WTC11 (cell line): ENCODE measurements around the gene PTPRN2. TPM values are rescaled to one million over a fixed set of nuclear protein-coding genes. Genes with fewer than 3 reads are reported as not detected.

Experiments used
- ATAC-seq: fragments of 200-7000 bp; cut with Tn5 transposase; 2 replicates; pipeline ENCODE4 v1.10.0; 2021; ENCODE audit warnings: mild to moderate bottlenecking, moderate library complexity
- CTCF ChIA-PET: fragments of 300-600 bp; sonication (Branson Sonifier 250); formaldehyde crosslinking; loops from one replicate; lab custom pipeline; 2021; ENCODE audit warnings: antibody characterized with exemption; lab: Charles Lee
- POLR2A ChIA-PET: fragments of 350-600 bp; sonication (Branson Sonifier 250); formaldehyde crosslinking; loops from one replicate; lab custom pipeline; 2021; ENCODE audit warnings: antibody characterized with exemption; lab: Charles Lee
- DNase-seq: peaks from one replicate; pipeline ENCODE4 v3.0.0; 2021; ENCODE audit warnings: low spot score
- H3K27ac Mint-ChIP-seq: 2 replicates; pipeline ENCODE4 v1.8.0; 2021; ENCODE audit warnings: mixed read lengths
- H3K27me3 Mint-ChIP-seq: 2 replicates; pipeline ENCODE4 v1.8.0; 2021; ENCODE audit warnings: low read depth, mild to moderate bottlenecking, moderate library complexity, mixed read lengths
- H3K36me3 Mint-ChIP-seq: 2 replicates; pipeline ENCODE4 v1.8.0; 2021; ENCODE audit warnings: mixed read lengths
- H3K4me1 Mint-ChIP-seq: 2 replicates; pipeline ENCODE4 v1.8.0; 2022; ENCODE audit warnings: mixed read lengths
- H3K4me3 Mint-ChIP-seq: 2 replicates; pipeline ENCODE4 v1.8.0; 2021; ENCODE audit warnings: mild to moderate bottlenecking, moderate library complexity, mixed read lengths
- H3K9me3 Mint-ChIP-seq: 2 replicates; pipeline ENCODE4 v1.8.0; 2021; ENCODE audit warnings: mixed read lengths
- ARID4B ChIP-seq: sonication (generic); formaldehyde crosslinking; IDR thresholded peaks from 2 replicates; pipeline ENCODE4 v1.8.0; 2023; ENCODE audit warnings: missing genetic modification reagents, mild to moderate bottlenecking, borderline replicate concordance
- ATF1 ChIP-seq: sonication (generic); formaldehyde crosslinking; IDR thresholded peaks from 2 replicates; pipeline ENCODE4 v1.8.1; 2023; ENCODE audit warnings: mild to moderate bottlenecking, moderate library complexity, missing genetic modification reagents
- CDX4 ChIP-seq: fragments of 250-450 bp; sonication (Bioruptor Pico); IDR thresholded peaks from 2 replicates; pipeline ENCODE4 v1.9.0; 2021; ENCODE audit warnings: moderate library complexity, mild to moderate bottlenecking, inconsistent platforms, borderline replicate concordance
- ELF4 ChIP-seq: sonication (generic); formaldehyde crosslinking; IDR thresholded peaks from 2 replicates; pipeline ENCODE4 v1.8.1; 2022; ENCODE audit warnings: low read depth, mild to moderate bottlenecking, moderate library complexity, missing genetic modification reagents
- ETV6 ChIP-seq: sonication (generic); formaldehyde crosslinking; IDR thresholded peaks from 2 replicates; pipeline ENCODE4 v1.8.1; 2022; ENCODE audit warnings: mild to moderate bottlenecking, missing genetic modification reagents
- KAT7 ChIP-seq: sonication (generic); formaldehyde crosslinking; IDR thresholded peaks from 2 replicates; pipeline ENCODE4 v1.8.1; 2023; ENCODE audit warnings: missing genetic modification reagents, mild to moderate bottlenecking, borderline replicate concordance
- NFE2L1 ChIP-seq: sonication (generic); formaldehyde crosslinking; IDR thresholded peaks from 2 replicates; pipeline ENCODE4 v1.8.1; 2023; ENCODE audit warnings: missing genetic modification reagents
- NR2C2 ChIP-seq: sonication (generic); formaldehyde crosslinking; IDR thresholded peaks from 2 replicates; pipeline ENCODE4 v1.8.0; 2022; ENCODE audit warnings: mild to moderate bottlenecking, missing genetic modification reagents
- SP1 ChIP-seq: sonication (generic); formaldehyde crosslinking; conservative IDR thresholded peaks from 2 replicates; pipeline ENCODE4 v1.8.1; 2022; ENCODE audit warnings: missing genetic modification reagents
- ZNF219 ChIP-seq: sonication (generic); formaldehyde crosslinking; IDR thresholded peaks from 2 replicates; pipeline ENCODE4 v1.8.0; 2023; ENCODE audit warnings: missing genetic modification reagents, mild to moderate bottlenecking, borderline replicate concordance
- ZNF263 ChIP-seq: sonication (generic); formaldehyde crosslinking; IDR thresholded peaks from 2 replicates; pipeline ENCODE4 v1.8.1; 2022; ENCODE audit warnings: low read depth, mild to moderate bottlenecking, moderate library complexity, missing genetic modification reagents
- ZNF416 ChIP-seq: fragments of 250-450 bp; sonication (Bioruptor Pico); IDR thresholded peaks from 2 replicates; pipeline ENCODE4 v1.9.0; 2021; ENCODE audit warnings: mild to moderate bottlenecking, inconsistent platforms
- ZNF512 ChIP-seq: sonication (generic); formaldehyde crosslinking; IDR thresholded peaks from 2 replicates; pipeline ENCODE4 v1.8.1; 2022; ENCODE audit warnings: missing genetic modification reagents, borderline replicate concordance
- ZNF671 ChIP-seq: fragments of 250-450 bp; sonication (Bioruptor Pico); IDR thresholded peaks from 2 replicates; pipeline ENCODE4 v1.8.0; 2021; ENCODE audit warnings: mild to moderate bottlenecking
- total RNA-seq: library from RNA; stranded (reverse); gene quantifications from 3 replicates; pipeline ENCODE4 v1.2.3, GENCODE V29; 2021
- TF ChIP-seq, protein P1 (sequence below): sonication (generic); formaldehyde crosslinking; IDR thresholded peaks from 2 replicates; pipeline ENCODE4 v1.8.0; 2022; ENCODE audit warnings: mild to moderate bottlenecking, missing genetic modification reagents
- TF ChIP-seq, protein P2 (sequence below): sonication (generic); formaldehyde crosslinking; IDR thresholded peaks from 2 replicates; pipeline ENCODE4 v1.8.1; 2022; ENCODE audit warnings: low read depth, missing genetic modification reagents, borderline replicate concordance
- TF ChIP-seq, protein P3 (sequence below): sonication (generic); formaldehyde crosslinking; IDR thresholded peaks from 2 replicates; pipeline ENCODE4 v1.8.1; 2023; ENCODE audit warnings: mild to moderate bottlenecking, missing genetic modification reagents
- TF ChIP-seq, protein P4 (sequence below): sonication (generic); formaldehyde crosslinking; IDR thresholded peaks from 2 replicates; pipeline ENCODE4 v1.8.1; 2023; ENCODE audit warnings: mild to moderate bottlenecking, moderate library complexity, missing genetic modification reagents
- TF ChIP-seq, protein P5 (sequence below): sonication (generic); formaldehyde crosslinking; IDR thresholded peaks from 2 replicates; pipeline ENCODE4 v1.8.0; 2023; ENCODE audit warnings: mild to moderate bottlenecking, missing genetic modification reagents

Gene PTPRN2
- total RNA-seq, 1 experiment from 2014 or later: 4.7 TPM

- ATAC-seq (no peak), DNase-seq (no peak)
- ChIA-PET CTCF (no interaction called here), POLR2A (no interaction called here)
- H3K4me1 Mint-ChIP-seq: no peaks in the 10 kb centered on the region
- H3K4me3 Mint-ChIP-seq: no peak overlapping the region
- peaks cover 42% of the 10 kb centered on the region for H3K9me3 Mint-ChIP-seq
- peaks cover 5% of the 10 kb centered on the region for H3K27me3 Mint-ChIP-seq
- peaks cover 38% of the 10 kb centered on the region for H3K36me3 Mint-ChIP-seq
- H3K27ac Mint-ChIP-seq: no peak overlapping the region
- no peak for TF ChIP-seq NFE2L1 (CRISPR knock-in tag)
- TF ChIP-seq NR2C2: no peak
- TF ChIP-seq KAT7 (CRISPR knock-in tag): no peak
- no peak for TF ChIP-seq ETV6 (CRISPR knock-in tag)
- TF ChIP-seq ZNF219 (CRISPR knock-in tag): no peak
- no peak for TF ChIP-seq ZNF416 (CRISPR knock-in tag)
- TF ChIP-seq, protein P1, sequence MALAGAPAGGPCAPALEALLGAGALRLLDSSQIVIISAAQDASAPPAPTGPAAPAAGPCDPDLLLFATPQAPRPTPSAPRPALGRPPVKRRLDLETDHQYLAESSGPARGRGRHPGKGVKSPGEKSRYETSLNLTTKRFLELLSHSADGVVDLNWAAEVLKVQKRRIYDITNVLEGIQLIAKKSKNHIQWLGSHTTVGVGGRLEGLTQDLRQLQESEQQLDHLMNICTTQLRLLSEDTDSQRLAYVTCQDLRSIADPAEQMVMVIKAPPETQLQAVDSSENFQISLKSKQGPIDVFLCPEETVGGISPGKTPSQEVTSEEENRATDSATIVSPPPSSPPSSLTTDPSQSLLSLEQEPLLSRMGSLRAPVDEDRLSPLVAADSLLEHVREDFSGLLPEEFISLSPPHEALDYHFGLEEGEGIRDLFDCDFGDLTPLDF (CRISPR knock-in tag): no peak
- TF ChIP-seq, protein P2, sequence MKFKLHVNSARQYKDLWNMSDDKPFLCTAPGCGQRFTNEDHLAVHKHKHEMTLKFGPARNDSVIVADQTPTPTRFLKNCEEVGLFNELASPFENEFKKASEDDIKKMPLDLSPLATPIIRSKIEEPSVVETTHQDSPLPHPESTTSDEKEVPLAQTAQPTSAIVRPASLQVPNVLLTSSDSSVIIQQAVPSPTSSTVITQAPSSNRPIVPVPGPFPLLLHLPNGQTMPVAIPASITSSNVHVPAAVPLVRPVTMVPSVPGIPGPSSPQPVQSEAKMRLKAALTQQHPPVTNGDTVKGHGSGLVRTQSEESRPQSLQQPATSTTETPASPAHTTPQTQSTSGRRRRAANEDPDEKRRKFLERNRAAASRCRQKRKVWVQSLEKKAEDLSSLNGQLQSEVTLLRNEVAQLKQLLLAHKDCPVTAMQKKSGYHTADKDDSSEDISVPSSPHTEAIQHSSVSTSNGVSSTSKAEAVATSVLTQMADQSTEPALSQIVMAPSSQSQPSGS (CRISPR knock-in tag): no peak
- no peak for TF ChIP-seq ARID4B (CRISPR knock-in tag)
These were observed 302.2 kb downstream of the PTPRN2 start for GRCh38 chr7:158285383-158285770.

DNA sequence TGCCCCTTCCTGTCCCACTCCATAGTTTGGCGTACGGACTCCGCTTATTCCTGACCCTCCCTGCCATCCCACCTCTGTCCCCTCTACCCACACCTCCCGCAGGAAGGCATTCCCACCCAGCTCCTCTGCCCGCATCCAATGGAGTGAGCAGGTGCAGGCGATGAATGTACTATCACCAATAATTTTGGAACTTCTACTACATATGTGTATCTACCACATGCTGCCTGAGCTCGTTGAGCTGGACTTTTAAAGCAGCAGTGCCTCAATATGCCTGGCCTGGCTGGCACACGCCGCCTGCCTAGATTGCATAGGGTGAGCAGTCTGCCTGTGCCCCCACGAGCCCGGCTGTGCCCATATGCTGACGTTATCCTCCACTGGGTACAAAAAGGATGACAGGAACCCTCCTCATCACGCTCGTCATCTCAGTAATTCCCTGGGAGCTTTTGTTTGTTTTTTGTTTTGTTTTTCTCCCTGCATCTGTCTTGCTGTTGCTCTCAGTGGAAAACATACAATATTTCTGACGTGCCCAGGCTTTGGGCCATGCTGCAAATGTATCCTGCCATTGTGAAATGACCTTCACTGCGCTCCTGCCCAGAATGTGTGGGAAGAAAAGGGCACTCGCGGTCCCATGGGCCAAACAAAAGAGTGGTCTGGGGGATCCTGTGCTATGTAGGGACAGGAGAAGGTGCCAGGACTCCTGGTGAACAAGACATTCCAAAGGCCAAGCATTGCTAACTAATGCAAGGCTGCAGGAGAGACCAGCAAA lies 302.8 kb downstream of the PTPRN2 start:
- ChIA-PET CTCF (no interaction called here), POLR2A (no interaction called here)
- ATAC-seq (no peak), DNase-seq (no peak)
- H3K36me3 Mint-ChIP-seq: peaks cover 35% of the 10 kb centered on the region
- H3K27me3 Mint-ChIP-seq: peaks cover 5% of the 10 kb centered on the region
- H3K4me3 Mint-ChIP-seq: no peak overlapping the region
- peaks cover 42% of the 10 kb centered on the region for H3K9me3 Mint-ChIP-seq
- no peak overlapping the region for H3K27ac Mint-ChIP-seq
- H3K4me1 Mint-ChIP-seq: no peaks in the 10 kb centered on the region
- no peak for TF ChIP-seq ZNF512 (CRISPR knock-in tag)
- no peak for TF ChIP-seq CDX4 (CRISPR knock-in tag)
- TF ChIP-seq ZNF671 (CRISPR knock-in tag): no peak
- TF ChIP-seq ATF1: no peak
- TF ChIP-seq, protein P3, sequence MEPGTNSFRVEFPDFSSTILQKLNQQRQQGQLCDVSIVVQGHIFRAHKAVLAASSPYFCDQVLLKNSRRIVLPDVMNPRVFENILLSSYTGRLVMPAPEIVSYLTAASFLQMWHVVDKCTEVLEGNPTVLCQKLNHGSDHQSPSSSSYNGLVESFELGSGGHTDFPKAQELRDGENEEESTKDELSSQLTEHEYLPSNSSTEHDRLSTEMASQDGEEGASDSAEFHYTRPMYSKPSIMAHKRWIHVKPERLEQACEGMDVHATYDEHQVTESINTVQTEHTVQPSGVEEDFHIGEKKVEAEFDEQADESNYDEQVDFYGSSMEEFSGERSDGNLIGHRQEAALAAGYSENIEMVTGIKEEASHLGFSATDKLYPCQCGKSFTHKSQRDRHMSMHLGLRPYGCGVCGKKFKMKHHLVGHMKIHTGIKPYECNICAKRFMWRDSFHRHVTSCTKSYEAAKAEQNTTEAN (CRISPR knock-in tag): no peak
- TF ChIP-seq, protein P4, sequence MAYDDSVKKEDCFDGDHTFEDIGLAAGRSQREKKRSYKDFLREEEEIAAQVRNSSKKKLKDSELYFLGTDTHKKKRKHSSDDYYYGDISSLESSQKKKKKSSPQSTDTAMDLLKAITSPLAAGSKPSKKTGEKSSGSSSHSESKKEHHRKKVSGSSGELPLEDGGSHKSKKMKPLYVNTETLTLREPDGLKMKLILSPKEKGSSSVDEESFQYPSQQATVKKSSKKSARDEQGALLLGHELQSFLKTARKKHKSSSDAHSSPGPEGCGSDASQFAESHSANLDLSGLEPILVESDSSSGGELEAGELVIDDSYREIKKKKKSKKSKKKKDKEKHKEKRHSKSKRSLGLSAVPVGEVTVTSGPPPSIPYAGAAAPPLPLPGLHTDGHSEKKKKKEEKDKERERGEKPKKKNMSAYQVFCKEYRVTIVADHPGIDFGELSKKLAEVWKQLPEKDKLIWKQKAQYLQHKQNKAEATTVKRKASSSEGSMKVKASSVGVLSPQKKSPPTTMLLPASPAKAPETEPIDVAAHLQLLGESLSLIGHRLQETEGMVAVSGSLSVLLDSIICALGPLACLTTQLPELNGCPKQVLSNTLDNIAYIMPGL: no peak
- TF ChIP-seq ZNF263: no peak
- no peak for TF ChIP-seq NFE2L1 (CRISPR knock-in tag)
- TF ChIP-seq, protein P5, sequence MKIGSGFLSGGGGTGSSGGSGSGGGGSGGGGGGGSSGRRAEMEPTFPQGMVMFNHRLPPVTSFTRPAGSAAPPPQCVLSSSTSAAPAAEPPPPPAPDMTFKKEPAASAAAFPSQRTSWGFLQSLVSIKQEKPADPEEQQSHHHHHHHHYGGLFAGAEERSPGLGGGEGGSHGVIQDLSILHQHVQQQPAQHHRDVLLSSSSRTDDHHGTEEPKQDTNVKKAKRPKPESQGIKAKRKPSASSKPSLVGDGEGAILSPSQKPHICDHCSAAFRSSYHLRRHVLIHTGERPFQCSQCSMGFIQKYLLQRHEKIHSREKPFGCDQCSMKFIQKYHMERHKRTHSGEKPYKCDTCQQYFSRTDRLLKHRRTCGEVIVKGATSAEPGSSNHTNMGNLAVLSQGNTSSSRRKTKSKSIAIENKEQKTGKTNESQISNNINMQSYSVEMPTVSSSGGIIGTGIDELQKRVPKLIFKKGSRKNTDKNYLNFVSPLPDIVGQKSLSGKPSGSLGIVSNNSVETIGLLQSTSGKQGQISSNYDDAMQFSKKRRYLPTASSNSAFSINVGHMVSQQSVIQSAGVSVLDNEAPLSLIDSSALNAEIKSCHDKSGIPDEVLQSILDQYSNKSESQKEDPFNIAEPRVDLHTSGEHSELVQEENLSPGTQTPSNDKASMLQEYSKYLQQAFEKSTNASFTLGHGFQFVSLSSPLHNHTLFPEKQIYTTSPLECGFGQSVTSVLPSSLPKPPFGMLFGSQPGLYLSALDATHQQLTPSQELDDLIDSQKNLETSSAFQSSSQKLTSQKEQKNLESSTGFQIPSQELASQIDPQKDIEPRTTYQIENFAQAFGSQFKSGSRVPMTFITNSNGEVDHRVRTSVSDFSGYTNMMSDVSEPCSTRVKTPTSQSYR (CRISPR knock-in tag): no peak
- TF ChIP-seq ELF4 (CRISPR knock-in tag): no peak
- no peak for TF ChIP-seq SP1 (CRISPR knock-in tag)
